ENCODE measurements around the gene KCTD19. TPM values are rescaled to one million over a fixed set of nuclear protein-coding genes. Genes with fewer than 3 reads are reported as not detected.

KCTD19 gene
- total RNA-seq, 2 experiments from 2014 or later, result 3.0 to 3.9 TPM

DNA sequence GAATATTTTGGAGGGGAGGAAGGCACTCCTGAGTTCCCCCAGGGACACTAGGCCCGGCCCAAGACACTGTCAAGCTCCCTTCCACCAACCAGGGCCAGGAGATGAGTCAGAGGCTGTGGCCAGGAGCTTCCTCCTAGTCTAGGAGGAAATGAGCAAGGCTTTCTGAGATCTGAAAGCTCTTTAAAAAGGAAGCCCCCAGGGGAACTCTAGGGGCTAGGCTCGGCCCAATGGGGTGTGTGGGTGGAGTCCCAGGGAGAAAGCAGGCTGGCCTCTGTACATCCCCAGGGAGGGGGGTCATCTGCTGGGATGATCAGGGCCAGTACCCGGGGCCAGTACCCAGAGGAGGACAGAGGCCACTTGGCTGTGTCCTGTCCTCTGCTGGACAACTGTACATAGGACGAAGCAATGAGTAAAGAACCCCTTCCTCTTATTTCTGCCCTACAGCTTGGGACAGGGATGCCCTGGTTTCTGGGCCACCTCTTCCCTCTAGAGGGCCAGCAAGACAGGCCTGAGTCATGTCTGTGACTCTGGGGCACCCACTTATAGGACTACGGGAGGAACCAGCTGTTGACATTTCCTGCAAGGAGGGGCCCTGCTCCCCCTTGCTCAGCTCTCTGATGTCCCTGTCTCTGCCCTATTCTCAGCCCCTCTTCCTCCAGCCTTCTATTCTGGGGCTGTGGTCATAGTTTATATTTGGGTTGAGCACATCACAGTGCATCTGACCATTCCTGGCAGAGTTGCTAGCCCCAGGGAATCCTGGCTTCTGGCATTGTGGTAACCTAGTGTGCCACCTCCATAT, 82.0 kb downstream of the KCTD19 start:
- Mint-ChIP-seq H3K4me1 (ENCODE audit: low read depth) (peaks cover 46% of the 10 kb centered on the region), H3K9me3 (no peaks in the 10 kb centered on the region), H3K36me3 (ENCODE audit: low read depth) (peaks cover 2% of the 10 kb centered on the region), H3K27ac (peak overlapping the region; percentile 87), H3K4me3 (peak overlapping the region; percentile 89), H3K27me3 (no peaks in the 10 kb centered on the region)
- ChIA-PET CTCF (interaction anchor here (0.6 to 2.6 kb wide), 17 partner anchors 15 to 318 kb away, joined by 3 to 13 read pairs (median 4); partner anchors contain the start of genes ATP6V0D1, CTCF, PLEKHG4 and TMEM208), POLR2A (interaction anchor here (0.6 to 10.0 kb wide), 7 partner anchors 14 to 84 kb away, joined by 3 to 123 read pairs (median 4); partner anchors contain the start of gene TMEM208)
- intact Hi-C loops (cut with micrococcal nuclease), result loop anchor here (2.0 kb wide), 1 partner anchor 52 kb away; the partner anchor contains the start of gene E2F4
- peak; percentile 64 for ATAC-seq
- TF ChIP-seq, protein P1, sequence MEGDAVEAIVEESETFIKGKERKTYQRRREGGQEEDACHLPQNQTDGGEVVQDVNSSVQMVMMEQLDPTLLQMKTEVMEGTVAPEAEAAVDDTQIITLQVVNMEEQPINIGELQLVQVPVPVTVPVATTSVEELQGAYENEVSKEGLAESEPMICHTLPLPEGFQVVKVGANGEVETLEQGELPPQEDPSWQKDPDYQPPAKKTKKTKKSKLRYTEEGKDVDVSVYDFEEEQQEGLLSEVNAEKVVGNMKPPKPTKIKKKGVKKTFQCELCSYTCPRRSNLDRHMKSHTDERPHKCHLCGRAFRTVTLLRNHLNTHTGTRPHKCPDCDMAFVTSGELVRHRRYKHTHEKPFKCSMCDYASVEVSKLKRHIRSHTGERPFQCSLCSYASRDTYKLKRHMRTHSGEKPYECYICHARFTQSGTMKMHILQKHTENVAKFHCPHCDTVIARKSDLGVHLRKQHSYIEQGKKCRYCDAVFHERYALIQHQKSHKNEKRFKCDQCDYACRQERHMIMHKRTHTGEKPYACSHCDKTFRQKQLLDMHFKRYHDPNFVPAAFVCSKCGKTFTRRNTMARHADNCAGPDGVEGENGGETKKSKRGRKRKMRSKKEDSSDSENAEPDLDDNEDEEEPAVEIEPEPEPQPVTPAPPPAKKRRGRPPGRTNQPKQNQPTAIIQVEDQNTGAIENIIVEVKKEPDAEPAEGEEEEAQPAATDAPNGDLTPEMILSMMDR (IDR thresholded peaks at IDR 0.05), result no peak
- DNase-seq, result peak; percentile 95

DNA sequence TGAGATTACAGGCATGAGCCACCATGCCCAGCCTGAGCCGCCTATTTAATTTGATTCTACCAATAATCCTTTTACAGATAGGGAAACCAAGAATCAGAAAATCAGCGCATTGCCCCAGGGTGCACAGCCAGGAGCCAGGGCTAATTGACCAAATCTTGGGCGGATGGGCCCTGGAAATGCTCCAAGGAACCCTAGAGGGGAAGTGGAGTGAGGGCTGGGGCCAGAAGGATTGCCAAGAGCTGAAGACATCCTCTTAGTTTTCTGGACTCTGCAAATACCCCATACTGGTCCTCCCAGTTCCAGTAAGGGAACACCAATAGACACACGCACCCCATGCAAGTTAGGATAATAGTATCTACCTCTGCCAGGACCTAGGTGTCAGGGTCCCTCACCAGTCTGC, 83.1 kb downstream of the KCTD19 start:
- no peak overlapping the region for H3K4me3 Mint-ChIP-seq
- no peak for DNase-seq
- CTCF ChIA-PET, result interaction anchor here (0.9 to 2.6 kb wide), 4 partner anchors 17 to 68 kb away, joined by 3 to 13 read pairs (median 3); partner anchors contain the start of gene TMEM208
- H3K27ac Mint-ChIP-seq, result peak overlapping the region; percentile 87
- H3K4me1 Mint-ChIP-seq (ENCODE audit: low read depth), result peaks cover 42% of the 10 kb centered on the region
- intact Hi-C loops (cut with micrococcal nuclease), result no loop called here
- H3K9me3 Mint-ChIP-seq, result no peaks in the 10 kb centered on the region
- no peak for ATAC-seq
- TF ChIP-seq, protein P1 (IDR thresholded peaks at IDR 0.05), result no peak
- POLR2A ChIA-PET, result interaction anchor here (1.2 to 10.0 kb wide), 5 partner anchors 13 to 56 kb away, joined by 3 to 123 read pairs (median 4); partner anchors contain the start of gene TMEM208
- H3K27me3 Mint-ChIP-seq, result no peaks in the 10 kb centered on the region
- peaks cover 2% of the 10 kb centered on the region for H3K36me3 Mint-ChIP-seq (ENCODE audit: low read depth)

DNA sequence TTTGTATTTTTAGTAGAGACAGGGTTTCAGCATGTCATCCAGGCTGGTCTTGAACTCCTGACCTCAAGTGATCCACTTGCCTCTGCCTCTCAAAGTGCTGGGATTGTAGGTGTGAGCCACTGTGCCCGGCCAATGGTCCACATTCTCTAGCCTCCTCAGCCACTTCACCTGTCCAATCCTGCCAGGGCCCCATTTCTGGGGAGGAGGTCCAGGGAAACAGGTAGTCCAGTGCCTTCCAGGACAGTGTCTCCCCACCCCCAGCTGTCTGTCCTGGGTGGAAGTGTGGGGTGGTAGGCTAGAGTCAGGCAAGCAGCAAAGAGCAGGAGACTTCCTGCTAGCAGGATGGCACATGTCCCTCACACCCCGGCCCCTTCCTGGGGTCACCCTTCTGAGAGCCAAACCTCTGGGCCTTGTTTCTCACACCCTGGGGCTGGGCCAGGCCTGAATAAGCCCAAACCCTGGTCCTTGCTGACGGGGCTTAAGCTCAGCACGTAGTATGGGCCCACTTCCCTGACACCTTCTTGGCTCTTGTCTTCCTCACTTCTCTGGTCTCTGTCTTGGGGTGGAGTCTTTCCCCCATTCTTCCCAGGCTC, 84.3 kb downstream of the KCTD19 start:
- peaks cover 13% of the 10 kb centered on the region for H3K36me3 Mint-ChIP-seq (ENCODE audit: low read depth)
- DNase-seq, result no peak
- TF ChIP-seq, protein P1 (IDR thresholded peaks at IDR 0.05), result no peak
- H3K27ac Mint-ChIP-seq, result peak overlapping the region; percentile 55
- no peaks in the 10 kb centered on the region for H3K27me3 Mint-ChIP-seq
- CTCF ChIA-PET, result interaction anchor here (1.0 to 1.4 kb wide), 2 partner anchors 15 to 57 kb away, joined by 3 to 8 read pairs; partner anchors contain the start of gene TMEM208
- no peak for ATAC-seq
- POLR2A ChIA-PET, result interaction anchor here (1.2 to 10.0 kb wide), 2 partner anchors 12 to 48 kb away, joined by 3 to 123 read pairs; partner anchors contain the start of gene TMEM208
- no peak overlapping the region for H3K4me3 Mint-ChIP-seq
- H3K9me3 Mint-ChIP-seq, result no peaks in the 10 kb centered on the region
- intact Hi-C loops (cut with micrococcal nuclease), result no loop called here
- H3K4me1 Mint-ChIP-seq (ENCODE audit: low read depth), result peaks cover 33% of the 10 kb centered on the region

DNA sequence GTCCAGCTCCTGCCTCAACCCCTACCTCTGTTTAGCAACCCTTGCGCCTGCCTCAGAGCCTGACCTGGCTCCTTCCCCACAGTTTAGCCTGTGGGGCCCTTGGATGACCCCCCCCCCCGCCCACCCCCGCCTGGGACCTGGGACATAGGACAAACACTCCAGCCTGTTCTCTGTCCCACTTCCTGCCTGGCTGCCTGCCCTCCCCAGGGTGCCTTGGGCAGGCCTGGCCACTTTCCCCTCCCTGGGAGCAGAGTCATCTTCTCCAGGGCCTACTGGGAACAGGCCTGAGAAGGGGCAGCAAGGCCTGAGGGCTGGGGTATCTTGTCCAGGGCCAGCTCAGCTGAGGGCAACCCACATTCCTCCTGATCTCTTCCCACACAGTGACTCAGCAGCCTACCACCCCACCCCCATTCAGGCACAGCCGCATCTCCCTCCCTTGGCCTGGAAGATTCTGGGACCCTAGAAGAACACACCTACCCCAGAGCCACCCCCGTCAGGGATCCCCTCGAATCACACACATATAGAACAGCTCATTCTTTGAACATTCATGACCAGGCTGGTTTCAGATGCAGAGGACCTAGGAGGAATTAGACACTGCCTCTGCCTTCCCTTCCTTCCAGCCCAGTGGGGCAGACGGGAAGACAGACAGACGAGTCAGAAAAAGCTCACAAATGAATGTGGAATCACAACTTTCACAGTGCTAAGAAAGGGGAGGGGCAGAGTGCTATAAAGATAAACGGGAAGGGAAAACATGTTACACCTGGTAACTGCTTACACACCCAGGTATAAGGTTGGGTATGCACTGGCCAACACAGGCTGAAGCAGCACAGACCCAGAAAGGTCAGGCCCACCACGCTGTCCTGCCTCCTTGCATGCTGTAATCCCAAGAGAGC, 85.3 kb downstream of the KCTD19 start:
- Mint-ChIP-seq H3K9me3 (no peaks in the 10 kb centered on the region), H3K27me3 (no peaks in the 10 kb centered on the region), H3K36me3 (ENCODE audit: low read depth) (peaks cover 20% of the 10 kb centered on the region), H3K4me1 (ENCODE audit: low read depth) (peaks cover 33% of the 10 kb centered on the region), H3K27ac (peak overlapping the region; percentile 67), H3K4me3 (no peak overlapping the region)
- no peak for ATAC-seq
- intact Hi-C loops (cut with micrococcal nuclease), result no loop called here
- no peak for DNase-seq
- ChIA-PET POLR2A (interaction anchor here (0.9 to 10.0 kb wide), 2 partner anchors 11 to 58 kb away, joined by 3 to 123 read pairs; partner anchors contain the start of genes MATCAP1 and TMEM208), CTCF (interaction anchor here (1.4 kb wide), 1 partner anchor 14 kb away, joined by 8 read pairs; the partner anchor contains the start of gene TMEM208)
- TF ChIP-seq, protein P1 (IDR thresholded peaks at IDR 0.05), result no peak
